Caco-2 (cell line): ENCODE results near the gene FBRS. TPM values are rescaled to one million over a fixed set of nuclear protein-coding genes. Genes with fewer than 3 reads are reported as not detected.
A peak's percentile ranks its signal among the peaks of the same experiment; 100 is the strongest.

Experiments
- BruUV-seq: library from RNA; stranded (reverse); fragments of 400-500 nt; replicated peaks from 2 replicates; lab custom pipeline; 2021; lab: Mats Ljungman, UMichigan
- CTCF ChIA-PET: fragments of 300-600 bp; sonication (Branson Sonifier 250); formaldehyde crosslinking; loops from one replicate; lab custom pipeline; 2022; ENCODE audit warnings: antibody characterized with exemption; lab: Charles Lee
- POLR2A ChIA-PET: fragments of 300-600 bp; sonication (Branson Sonifier 250); formaldehyde crosslinking; loops from one replicate; lab custom pipeline; 2022; ENCODE audit warnings: antibody characterized with exemption; lab: Charles Lee
- DNase-seq, 2 experiments: peaks; one replicate each; pipeline versions ENCODE4 v3.0.0 to v3.0.0-alpha.2; 2020 to 2022
- H3K27me3 ChIP-seq: replicated peaks from 2 replicates; pipeline ENCODE4 v1.6.0; 2011; ENCODE audit warnings: low read length; ENCODE audit not compliant: control insufficient read depth, insufficient read depth
- H3K36me3 ChIP-seq: 2 replicates; pipeline ENCODE4 v1.5.1; 2011; ENCODE audit warnings: low read length; ENCODE audit not compliant: control insufficient read depth, insufficient read depth
- H3K4me1 ChIP-seq: fragments of 250-450 bp; sonication (Bioruptor Pico); 2 replicates; pipeline ENCODE4 v1.5.1; 2020; ENCODE audit warnings: mild to moderate bottlenecking
- H3K4me3 ChIP-seq: 2 replicates; pipeline ENCODE4 v1.5.1; 2011; ENCODE audit warnings: low read depth, mild to moderate bottlenecking, control low read depth, low read length
- H3K9me3 ChIP-seq: fragments of 250-450 bp; sonication (Bioruptor Pico); 2 replicates; pipeline ENCODE4 v1.5.1; 2020; ENCODE audit warnings: mild to moderate bottlenecking, moderate library complexity
- H3K27ac Mint-ChIP-seq: one replicate; pipeline ENCODE4 v1.8.0; 2022; ENCODE audit warnings: mixed read lengths; ENCODE audit not compliant: unreplicated experiment
- H3K27me3 Mint-ChIP-seq: one replicate; pipeline ENCODE4 v1.8.0; 2022; ENCODE audit warnings: mixed read lengths; ENCODE audit not compliant: insufficient read depth, unreplicated experiment
- H3K36me3 Mint-ChIP-seq: one replicate; pipeline ENCODE4 v1.8.0; 2022; ENCODE audit warnings: mild to moderate bottlenecking, mixed read lengths; ENCODE audit not compliant: insufficient read depth, unreplicated experiment
- H3K4me1 Mint-ChIP-seq: one replicate; pipeline ENCODE4 v1.8.0; 2022; ENCODE audit warnings: low read depth, mixed read lengths; ENCODE audit not compliant: unreplicated experiment
- H3K4me3 Mint-ChIP-seq: one replicate; pipeline ENCODE4 v1.8.0; 2022; ENCODE audit warnings: mild to moderate bottlenecking, moderate library complexity, mixed read lengths; ENCODE audit not compliant: unreplicated experiment
- H3K9me3 Mint-ChIP-seq: one replicate; pipeline ENCODE4 v1.8.0; 2022; ENCODE audit warnings: mixed read lengths; ENCODE audit not compliant: unreplicated experiment
- CTCF ChIP-seq, 2 experiments: fragments of 200-600 bp in 1 of 2; IDR thresholded peaks; 1 replicate in 1 of 2; 2 replicates in 1 of 2; pipeline versions ENCODE4 v1.5.1 to v1.8.0; 2011 to 2022; ENCODE audit warnings: antibody characterized with exemption in 1 of 2, control low read depth in 1 of 2, inconsistent platforms in 1 of 2, low read depth in 1 of 2, low read length in 1 of 2, mild to moderate bottlenecking in 1 of 2, moderate library complexity in 1 of 2; ENCODE audit not compliant: insufficient read depth in 1 of 2, severe bottlenecking in 1 of 2, unreplicated experiment in 1 of 2
- intact Hi-C: fragments of 100-400 bp; cut with micrococcal nuclease; formaldehyde crosslinking; loops from one replicate; pipeline ENCODE4 v1.10.0; 2022; ENCODE audit not compliant: unreplicated experiment
- total RNA-seq: library from RNA; stranded (reverse); gene quantifications from 2 replicates; pipeline ENCODE4 v1.2.3, GENCODE V29; 2022

The FBRS gene
- total RNA-seq, 1 experiment from 2014 or later: 46.1 TPM

GRCh38 chr16:30656974-30657865 lies 1.0 kb upstream of the FBRS start:
- ChIA-PET CTCF (no interaction called here), POLR2A (no interaction called here)
- peak in 1 of 2 experiments; percentile 54 for DNase-seq
- H3K27ac Mint-ChIP-seq: peak overlapping the region; percentile 96
- H3K36me3 ChIP-seq: peaks cover 2% of the 10 kb centered on the region
- H3K4me1 ChIP-seq: no peaks in the 10 kb centered on the region; the same call in 1 of the 2 replicates
- BruUV-seq: TSS peak; percentile 40
- H3K4me3 ChIP-seq: peak overlapping the region; percentile 50
- peaks cover 17% of the 10 kb centered on the region for H3K4me1 Mint-ChIP-seq
- H3K27me3 Mint-ChIP-seq: no peaks in the 10 kb centered on the region
- TF ChIP-seq CTCF (IDR thresholded peaks at IDR 0.05; ENCODE audit: insufficient read depth in 1 of 2, low read depth in 1 of 2, low read length in 1 of 2, severe bottlenecking in 1 of 2, unreplicated experiment in 1 of 2): no peak
- no peaks in the 10 kb centered on the region for H3K9me3 ChIP-seq
- intact Hi-C loops: loop anchor here (10.0 kb wide), 3 partner anchors 88 to 268 kb away; partner anchors contain the start of genes FBXL19, PHKG2 and ZNF768
- H3K36me3 Mint-ChIP-seq: peaks cover 42% of the 10 kb centered on the region
- no peaks in the 10 kb centered on the region for H3K27me3 ChIP-seq
- H3K4me3 Mint-ChIP-seq: peak overlapping the region; percentile 90
- H3K9me3 Mint-ChIP-seq: no peaks in the 10 kb centered on the region

GRCh38 chr16:30658731-30659506 lies 688 bp downstream of the FBRS start:
- H3K4me1 ChIP-seq: no peaks in the 10 kb centered on the region; the same call in 1 of the 2 replicates
- H3K27me3 Mint-ChIP-seq: no peaks in the 10 kb centered on the region
- intact Hi-C loops: loop anchor here (1.0 to 10.0 kb wide), 9 partner anchors 9 to 266 kb away; partner anchors contain the start of genes DCTPP1, FBXL19, PHKG2 and PRR14
- peak overlapping the region; percentile 96 for H3K27ac Mint-ChIP-seq
- peak in 1 of 2 experiments; percentile 88 for DNase-seq
- no peak for TF ChIP-seq CTCF (IDR thresholded peaks at IDR 0.05; ENCODE audit: insufficient read depth in 1 of 2, low read depth in 1 of 2, low read length in 1 of 2, severe bottlenecking in 1 of 2, unreplicated experiment in 1 of 2)
- H3K9me3 Mint-ChIP-seq: no peaks in the 10 kb centered on the region
- H3K4me1 Mint-ChIP-seq: peaks cover 10% of the 10 kb centered on the region
- peak overlapping the region; percentile 49 for H3K4me3 ChIP-seq
- no peaks in the 10 kb centered on the region for H3K27me3 ChIP-seq
- H3K36me3 ChIP-seq: peaks cover 3% of the 10 kb centered on the region; the same call in 1 of the 2 replicates
- H3K4me3 Mint-ChIP-seq: peak overlapping the region; percentile 90
- TSS peak; percentile 49 for BruUV-seq
- ChIA-PET CTCF (interaction anchor here (0.5 to 2.6 kb wide), 10 partner anchors 8 to 290 kb away, joined by 3 to 9 read pairs (median 4); partner anchors contain the start of genes DCTPP1, ORAI3 and PRR14), POLR2A (interaction anchor here (0.5 to 1.6 kb wide), 12 partner anchors 8 to 264 kb away, joined by 3 to 9 read pairs (median 4); partner anchors contain the start of genes DCTPP1, PHKG2, PRR14 and ZNF48)
- H3K9me3 ChIP-seq: no peaks in the 10 kb centered on the region
- peaks cover 57% of the 10 kb centered on the region for H3K36me3 Mint-ChIP-seq
